Heart left ventricle (tissue), 16 donors: ENCODE results near the gene ADIPOR1. TPM values are rescaled to one million over a fixed set of nuclear protein-coding genes. Genes with fewer than 3 reads are reported as not detected.

Experiments used
- ATAC-seq, 4 donors: fragments of 200-7000 bp; cut with Tn5 transposase; one replicate each; pipeline ENCODE4 v1.9.1; 2020 to 2022; ENCODE audit warnings: moderate library complexity in 4 of 4, mild to moderate bottlenecking in 3 of 4, moderate number of reproducible peaks in 1 of 4
- DNase-seq, 5 donors: peaks; one replicate each; pipeline ENCODE4 v3.0.0-alpha.2; 2020
- H3K27ac ChIP-seq, 12 donors: fragments of 200-600 bp; sonication (generic) in 4 of 12; one replicate each; pipeline versions ENCODE4 v1.5.0 to v1.8.0; 2016 to 2022; ENCODE audit warnings: mild to moderate bottlenecking in 2 of 12
- H3K27me3 ChIP-seq, 9 donors: fragments of 200-600 bp; sonication (generic) in 2 of 9; one replicate each; pipeline versions ENCODE4 v1.5.1 to v1.8.0; 2016 to 2022; ENCODE audit warnings: mild to moderate bottlenecking in 3 of 9
- H3K36me3 ChIP-seq, 9 donors: fragments of 200-600 bp; sonication (generic) in 2 of 9; one replicate each; pipeline versions ENCODE4 v1.5.0 to v1.8.0; 2018 to 2022; ENCODE audit warnings: mild to moderate bottlenecking in 2 of 9
- H3K4me1 ChIP-seq, 12 donors: fragments of 200-600 bp; sonication (generic) in 4 of 12; one replicate each; pipeline versions ENCODE4 v1.5.0 to v1.8.0; 2016 to 2022; ENCODE audit warnings: mild to moderate bottlenecking in 3 of 12
- H3K4me3 ChIP-seq, 12 donors: fragments of 200-600 bp; sonication (generic) in 4 of 12; one replicate each; pipeline versions ENCODE4 v1.5.0 to v1.8.0; 2017 to 2022; ENCODE audit warnings: mild to moderate bottlenecking in 9 of 12, moderate library complexity in 4 of 12
- H3K9me3 ChIP-seq, 12 donors: fragments of 200-600 bp; sonication (generic) in 4 of 12; one replicate each; pipeline versions ENCODE4 v1.5.0 to v1.8.0; 2016 to 2022; ENCODE audit warnings: mild to moderate bottlenecking in 1 of 12
- CTCF ChIP-seq, 12 donors: fragments of 200-600 bp; sonication (generic) in 4 of 12; IDR thresholded peaks; one replicate each; pipeline versions ENCODE4 v1.5.0 to v1.8.0; 2018 to 2022; ENCODE audit warnings: antibody characterized with exemption in 12 of 12, mild to moderate bottlenecking in 5 of 12
- POLR2A ChIP-seq, 2 donors: fragments of 450-650 bp; IDR thresholded peaks; one replicate each; pipeline ENCODE4 v1.6.1; 2017; ENCODE audit warnings: antibody characterized with exemption in 2 of 2, mild to moderate bottlenecking in 2 of 2, moderate library complexity in 2 of 2
- WGBS, 4 donors: extraction: QIAGEN DNeasy Blood & Tissue Kit in 2 of 4; methylation state at CpG; one replicate each; pipeline versions ENCODE4 v1.1.5 to v1.1.7; 2013 to 2018; 5-methylcytosine and 5-hydroxymethylcytosine counted together
- intact Hi-C, 10 donors: fragments of 100-400 bp; cut with DNase I; formaldehyde crosslinking; loops; one replicate each; pipeline versions ENCODE4 v1.11.1 to v1.14.2; 2022
- polyA plus RNA-seq, 2 donors: library from polyadenylated mRNA; stranded (reverse); fragments of 200-250 nt; gene quantifications; one replicate each; pipeline ENCODE4 v1.2.3, GENCODE V29; 2013
- total RNA-seq, 9 donors: library from RNA; depleted of rRNA in 2 of 9; stranded (reverse); fragments of >200 nt in 2 of 9; fragmentation: NEBNext Ultra II Directional in 3 of 9; extraction: Animal tissue kit (Norgen Biotek cat#: 25700) in 3 of 9; gene quantifications; one replicate each; pipeline versions ENCODE4 v1.1.0 to v1.2.4, GENCODE V29; 2016 to 2023
- donor health status: ischemic (EF 13 %, LVEDD 7.1; RV severe dilation, severe dysfunction).
- donor health status: healthy with polysubstance abuse.
- donor health status: DM: no; HTN: yes; CAD: no.
- donor health status: DM: no; HTN: no; CAD: no.
- donor health status: ischemic (EF 25% LVEDD 6.9; RV normal size, moderate dysfunction).
- donor health status: ischemic (EF 25% LVEDD 5.7; RV mildly dilated, moderate dysfunction).
- donor health status: healthy.
- donor health status: DM: yes; HTN: yes; CAD: no.
- donor health status: ischemic (EF 35%, LVEDD 5.7; RV mildly dilated, moderate dysfunction).
- donor health status: nonischemic (EF 11% LVEDD 7.7; RV severe dilation, severe dysfunction).
- donor health status: DM: yes; HTN: yes; CAD: no.
- donor health status: PGD.
- donor health status: ischemic (EF 29% LVEDD 5.4; RV normal size, mild dysfunction).
- donor health status: nonischemic (EF 23%, LVEDD 6.1; RV moderate dilation, normal function).

ADIPOR1 gene
- total and polyA plus RNA-seq, 11 donors, result 57.4 to 155 (median 102) TPM

- DNase-seq, result no peak
- H3K36me3 ChIP-seq, result peaks cover 0 to 5% (median 0%) of the 10 kb centered on the region in 9 donors
- peaks cover 0 to 11% (median 0%) of the 10 kb centered on the region in 12 donors for H3K9me3 ChIP-seq
- 84 to 88% (median 88%) methylated on average over 3 of the region's 3 CpGs for WGBS, 4 donors
- no peak for ATAC-seq
- TF ChIP-seq POLR2A (IDR thresholded peaks at IDR 0.05), result no peak
- no peak overlapping the region for H3K27ac ChIP-seq
- H3K27me3 ChIP-seq, result no peaks in the 10 kb centered on the region
- intact Hi-C loops, result no loop called here
- H3K4me1 ChIP-seq, result no peaks in the 10 kb centered on the region
- no peak overlapping the region for H3K4me3 ChIP-seq
These were observed 23.4 kb downstream of the ADIPOR1 start for GRCh38 chr1:202934755-202935154.

- no peaks in the 10 kb centered on the region for H3K27me3 ChIP-seq
- peaks cover 0 to 3% (median 0%) of the 10 kb centered on the region in 12 donors for H3K4me1 ChIP-seq
- intact Hi-C loops, result no loop called here
- peaks cover 0 to 11% (median 0%) of the 10 kb centered on the region in 12 donors for H3K9me3 ChIP-seq
- TF ChIP-seq POLR2A (IDR thresholded peaks at IDR 0.05) (no peak), CTCF (IDR thresholded peaks at IDR 0.05) (no peak)
- H3K4me3 ChIP-seq, result no peak overlapping the region
- 84 to 94% (median 88%) methylated on average over 2 of the region's 2 CpGs for WGBS, 4 donors
- ATAC-seq (no peak), DNase-seq (no peak)
- H3K27ac ChIP-seq, result no peak overlapping the region
- no peaks in the 10 kb centered on the region for H3K36me3 ChIP-seq
These were observed 25.6 kb downstream of the ADIPOR1 start for GRCh38 chr1:202932476-202932875.

GRCh38 chr1:202926581-202927491, 31.3 kb downstream of the ADIPOR1 start, which contains the start of gene KLHL12:
TSS of gene KLHL12 (minus strand) at chr1:202927234. CDS start at chr1:202925162, 2,072 bp downstream.
- H3K36me3 ChIP-seq, result peaks cover 0 to 30% (median 24%) of the 10 kb centered on the region in 9 donors
- DNase-seq, result peak; percentile 97 to 98 (median 97)
- peak within 1 kb of the TSS; percentile 57 to 98 (median 94) for H3K27ac ChIP-seq
- WGBS, 4 donors, result 1% methylated on average over 44 to 57 of the region's 57 CpGs
- H3K4me1 ChIP-seq, result peaks cover 0 to 40% (median 11%) of the 10 kb centered on the region in 12 donors
- peak within 1 kb of the TSS; percentile 69 to 96 (median 84) for H3K4me3 ChIP-seq
- H3K27me3 ChIP-seq, result no peaks in the 10 kb centered on the region
- ATAC-seq, result peak; percentile 98 to 100 (median 99)
- no peaks in the 10 kb centered on the region for H3K9me3 ChIP-seq
- TF ChIP-seq POLR2A (IDR thresholded peaks at IDR 0.05) (peak; percentile 39 to 93), CTCF (IDR thresholded peaks at IDR 0.05) (peak; percentile 23 to 69 (median 54))
- intact Hi-C loops, result loop anchor here in 9 of 10 donors (1.0 to 5.0 kb wide), 9 partner anchors 31 to 80 kb away; partner anchors contain the start of genes CYB5R1 (in 3 of the 9), ADIPOR1 (in 1 of the 9), RABIF (in 1 of the 9) and TMEM183A (in 1 of the 9)

DNA sequence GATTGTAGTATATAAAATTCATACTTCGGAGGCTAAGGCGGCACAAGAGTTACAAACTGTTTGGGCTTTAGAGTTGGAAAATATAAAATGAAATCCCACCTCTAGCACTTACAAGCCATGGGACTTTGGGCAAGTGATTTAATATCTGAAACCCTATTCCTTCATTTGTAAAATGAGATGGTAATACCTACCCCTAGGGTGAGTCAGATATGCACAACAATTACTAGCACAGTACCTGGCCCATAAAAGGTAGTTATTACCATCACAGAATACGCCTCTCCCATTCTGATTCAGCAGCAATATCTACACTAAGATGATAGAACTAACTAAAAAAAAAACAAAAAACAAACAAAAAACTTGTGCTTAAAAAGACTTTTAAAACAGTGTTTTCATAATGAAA, 34.6 kb downstream of the ADIPOR1 start:
- intact Hi-C loops, result loop anchor here in 1 of 10 donors (5.0 kb wide), 1 partner anchor 79 kb away; no protein-coding TSS in a partner anchor
- Histone ChIP-seq H3K4me1 (peaks cover 0 to 40% (median 11%) of the 10 kb centered on the region in 12 donors), H3K36me3 (peaks cover 0 to 44% (median 37%) of the 10 kb centered on the region in 9 donors), H3K9me3 (no peaks in the 10 kb centered on the region), H3K27ac (no peak overlapping the region), H3K27me3 (no peaks in the 10 kb centered on the region), H3K4me3 (no peak overlapping the region)
- DNase-seq (no peak), ATAC-seq (no peak)
- TF ChIP-seq POLR2A (IDR thresholded peaks at IDR 0.05) (no peak), CTCF (IDR thresholded peaks at IDR 0.05) (no peak)
- 86 to 92% (median 88%) methylated on average over 3 of the region's 3 CpGs for WGBS, 4 donors
